ENCODE measurements around the gene CPA2.
"Not testable (repeated sequence)": the region's sequence is repeated elsewhere in the genome, so short reads cannot be mapped to it uniquely, and the experiment has no call there.

Gene CPA2

GRCh38 chr7:130228840-130229502 lies 37.7 kb upstream of the CPA2 start:
- no peak for FAIRE-seq
- TF ChIP-seq SPI1 (IDR thresholded peaks at IDR 0.05; ENCODE audit: low read depth, low read length) = peak; percentile 38; the same call in 1 of the 2 replicates
- no peak for TF ChIP-seq POLR2A (IDR thresholded peaks at IDR 0.05; ENCODE audit: low read depth, low read length)
- no peak for DNase-seq (ENCODE audit: insufficient read length, low spot score)

- DNase-seq (ENCODE audit: insufficient read length, low spot score); FAIRE-seq: not testable (repeated sequence)
These were observed 36.7 kb upstream of the CPA2 start for GRCh38 chr7:130229981-130230380.

- DNase-seq (ENCODE audit: insufficient read length, low spot score) (no peak), FAIRE-seq (no peak)
- TF ChIP-seq POLR2AphosphoS5 (IDR thresholded peaks at IDR 0.05; ENCODE audit: low read depth, low read length) = no peak
- TF ChIP-seq POLR2A (IDR thresholded peaks at IDR 0.05; ENCODE audit: low read depth, low read length) = no peak
- no peak for TF ChIP-seq PAX5 (IDR thresholded peaks at IDR 0.05; ENCODE audit: insufficient read depth, low read length, severe bottlenecking)
These were observed 34.9 kb upstream of the CPA2 start for GRCh38 chr7:130231792-130232191.

- no peak for DNase-seq (ENCODE audit: insufficient read length, low spot score)
- TF ChIP-seq POLR2AphosphoS5 (IDR thresholded peaks at IDR 0.05; ENCODE audit: low read depth, low read length) (no peak), TAF1 (IDR thresholded peaks at IDR 0.05; ENCODE audit: low read depth, low read length) (no peak), POU2F2 (IDR thresholded peaks at IDR 0.05; ENCODE audit: low read depth, low read length) (no peak), POLR2A (IDR thresholded peaks at IDR 0.05; ENCODE audit: low read depth, low read length) (no peak), SPI1 (IDR thresholded peaks at IDR 0.05; ENCODE audit: low read depth, low read length) (no peak), PAX5 (IDR thresholded peaks at IDR 0.05; ENCODE audit: insufficient read depth, low read length, severe bottlenecking) (no peak)
- FAIRE-seq = no peak
These were observed 34.5 kb upstream of the CPA2 start for GRCh38 chr7:130232209-130232608.

GRCh38 chr7:130234078-130234477 lies 32.6 kb upstream of the CPA2 start:
- no peak for FAIRE-seq
- DNase-seq (ENCODE audit: insufficient read length, low spot score) = no peak
- TF ChIP-seq POLR2A (IDR thresholded peaks at IDR 0.05; ENCODE audit: low read depth, low read length) (no peak), TAF1 (IDR thresholded peaks at IDR 0.05; ENCODE audit: low read depth, low read length) (no peak), POU2F2 (IDR thresholded peaks at IDR 0.05; ENCODE audit: low read depth, low read length) (no peak), PAX5 (IDR thresholded peaks at IDR 0.05; ENCODE audit: insufficient read depth, low read length, severe bottlenecking) (no peak), POLR2AphosphoS5 (IDR thresholded peaks at IDR 0.05; ENCODE audit: low read depth, low read length) (no peak), SPI1 (IDR thresholded peaks at IDR 0.05; ENCODE audit: low read depth, low read length) (no peak)

- FAIRE-seq; DNase-seq (ENCODE audit: insufficient read length, low spot score): not testable (repeated sequence)
These were observed 30.3 kb upstream of the CPA2 start for GRCh38 chr7:130236361-130236760.

GRCh38 chr7:130240240-130240639 lies 26.4 kb upstream of the CPA2 start:
- FAIRE-seq (no peak), DNase-seq (ENCODE audit: insufficient read length, low spot score) (no peak)
- TF ChIP-seq POLR2A (IDR thresholded peaks at IDR 0.05; ENCODE audit: low read depth, low read length) (no peak), PAX5 (IDR thresholded peaks at IDR 0.05; ENCODE audit: insufficient read depth, low read length, severe bottlenecking) (no peak), POLR2AphosphoS5 (IDR thresholded peaks at IDR 0.05; ENCODE audit: low read depth, low read length) (no peak), POU2F2 (IDR thresholded peaks at IDR 0.05; ENCODE audit: low read depth, low read length) (no peak), TAF1 (IDR thresholded peaks at IDR 0.05; ENCODE audit: low read depth, low read length) (no peak)

- TF ChIP-seq POU2F2 (IDR thresholded peaks at IDR 0.05; ENCODE audit: low read depth, low read length) = no peak
- TF ChIP-seq POLR2A (IDR thresholded peaks at IDR 0.05; ENCODE audit: low read depth, low read length) = no peak
- TF ChIP-seq SPI1 (IDR thresholded peaks at IDR 0.05; ENCODE audit: low read depth, low read length) = no peak
- TF ChIP-seq TAF1 (IDR thresholded peaks at IDR 0.05; ENCODE audit: low read depth, low read length) = no peak
- no peak for TF ChIP-seq POLR2AphosphoS5 (IDR thresholded peaks at IDR 0.05; ENCODE audit: low read depth, low read length)
- TF ChIP-seq PAX5 (IDR thresholded peaks at IDR 0.05; ENCODE audit: insufficient read depth, low read length, severe bottlenecking) = no peak
- FAIRE-seq = peak; percentile 87
- peak; percentile 25 for DNase-seq (ENCODE audit: insufficient read length, low spot score)
These were observed 24.3 kb upstream of the CPA2 start for GRCh38 chr7:130242198-130243014.

GRCh38 chr7:130243486-130243885 lies 23.2 kb upstream of the CPA2 start:
- DNase-seq (ENCODE audit: insufficient read length, low spot score) = not testable (repeated sequence)
- peak; percentile 72 for FAIRE-seq

GRCh38 chr7:130246491-130246890 lies 20.2 kb upstream of the CPA2 start:
- not testable (repeated sequence) for FAIRE-seq; DNase-seq (ENCODE audit: insufficient read length, low spot score)

GRCh38 chr7:130248842-130249241 lies 17.8 kb upstream of the CPA2 start:
- not testable (repeated sequence) for DNase-seq (ENCODE audit: insufficient read length, low spot score); FAIRE-seq

GRCh38 chr7:130249626-130250025 lies 17.0 kb upstream of the CPA2 start:
- FAIRE-seq; DNase-seq (ENCODE audit: insufficient read length, low spot score): not testable (repeated sequence)
